ENCODE data around the gene TRAPPC14. TPM values are rescaled to one million over a fixed set of nuclear protein-coding genes. Genes with fewer than 3 reads are reported as not detected.

Gene TRAPPC14
- 8.4 and 9.6 TPM in 2 replicates for total RNA-seq

GRCh38 chr7:100158229-100159098 is at the start of gene TRAPPC14:
Gene TRAPPC14 (minus strand): TSS chr7:100158723. CDS start chr7:100158499, 224 bp downstream.

GRCh38 chr7:100177045-100178001 is 18.8 kb upstream of the TRAPPC14 start, which contains the start of the genes GPC2 and STAG3:
Gene GPC2 (minus strand): TSS chr7:100177381. CDS start chr7:100177199, 182 bp downstream.
Gene STAG3 (plus strand): TSS chr7:100177918. CDS start chr7:100180557, 2,639 bp downstream.

GRCh38 chr7:100148559-100149328 is 9.8 kb downstream of the TRAPPC14 start, which contains the start of gene LAMTOR4:
Gene LAMTOR4 (plus strand): TSS chr7:100148918. CDS start chr7:100148973, 55 bp downstream.

GRCh38 chr7:100126931-100127865 is 31.3 kb downstream of the TRAPPC14 start, which contains the start of gene MBLAC1:
Gene MBLAC1 (plus strand): TSS chr7:100126967. CDS start chr7:100127396, 429 bp downstream.

GRCh38 chr7:100119072-100119969 is 39.2 kb downstream of the TRAPPC14 start, which contains the start of the genes CNPY4 and TAF6:
Gene CNPY4 (plus strand): TSS chr7:100119634. CDS start chr7:100119745, 111 bp downstream.
Gene TAF6 (minus strand): TSS chr7:100119358. CDS start chr7:100114209, 5,149 bp downstream.

Other genes starting within 250 kb of the TRAPPC14 start
- gene TRIM4, start 239.2 kb downstream of the TRAPPC14 start, total RNA-seq = 12.5 and 21.3 TPM in 2 replicates
- not detected in 2 replicates for gene GJC3, start 229.1 kb downstream of the TRAPPC14 start, total RNA-seq
- gene AZGP1, start 182.7 kb downstream of the TRAPPC14 start, total RNA-seq = 0.39 TPM in 1 of 2 replicates, not detected in the other
- gene ZKSCAN1, start 143.1 kb downstream of the TRAPPC14 start, total RNA-seq = 18.6 and 21.3 TPM in 2 replicates
- 9.1 and 10.7 TPM in 2 replicates for gene ZSCAN21, start 108.9 kb downstream of the TRAPPC14 start, total RNA-seq
- 10.3 and 11.4 TPM in 2 replicates for gene ZNF3, start 77.0 kb downstream of the TRAPPC14 start, total RNA-seq
- gene COPS6, start 69.8 kb downstream of the TRAPPC14 start, total RNA-seq = 52.7 and 64.4 TPM in 2 replicates
- gene MCM7, start 57.3 kb downstream of the TRAPPC14 start, total RNA-seq = 63.3 and 194 TPM in 2 replicates
- gene AP4M1, start 57.1 kb downstream of the TRAPPC14 start, total RNA-seq = 8.4 and 12.8 TPM in 2 replicates
- 59.5 and 65.9 TPM in 2 replicates for gene TAF6, start 39.4 kb downstream of the TRAPPC14 start, total RNA-seq
- 10.3 and 11.2 TPM in 2 replicates for gene CNPY4, start 39.1 kb downstream of the TRAPPC14 start, total RNA-seq
- gene MBLAC1, start 31.8 kb downstream of the TRAPPC14 start, total RNA-seq = 1.2 and 1.8 TPM in 2 replicates
- gene LAMTOR4, start 9.8 kb downstream of the TRAPPC14 start, total RNA-seq = 135 and 222 TPM in 2 replicates
- 3.0 and 3.5 TPM in 2 replicates for gene GAL3ST4, start 9.9 kb upstream of the TRAPPC14 start, total RNA-seq
- gene GPC2, start 18.7 kb upstream of the TRAPPC14 start, total RNA-seq = 0.30 and 1.1 TPM in 2 replicates
- gene STAG3, start 19.2 kb upstream of the TRAPPC14 start, total RNA-seq = 0.04 TPM in 1 of 2 replicates, not detected in the other
- not detected in 2 replicates for gene PVRIG, start 61.2 kb upstream of the TRAPPC14 start, total RNA-seq
- not detected in 2 replicates for gene SPDYE3, start 149.0 kb upstream of the TRAPPC14 start, total RNA-seq
- 6.9 and 10.9 TPM in 2 replicates for gene PILRB, start 199.4 kb upstream of the TRAPPC14 start, total RNA-seq
- not detected in 2 replicates for gene PILRA, start 214.8 kb upstream of the TRAPPC14 start, total RNA-seq

Measured in hair follicular keratinocyte (primary cell).